GM19397 (cell line): ENCODE results near the gene ACTR3C.

Experiments used
- ATAC-seq: cut with Tn5 transposase; IDR thresholded peaks from one replicate; pipeline ENCODE4 v1.9.1; 2021; ENCODE audit warnings: mild to moderate bottlenecking, moderate library complexity; ENCODE audit not compliant: unreplicated experiment

The ACTR3C gene

GRCh38 chr7:150359622-150360362 is 36.4 kb upstream of the ACTR3C start:
- ATAC-seq: no peak

GRCh38 chr7:150358988-150359621 is 35.8 kb upstream of the ACTR3C start:
- no peak for ATAC-seq

GRCh38 chr7:150358433-150358832 is 35.1 kb upstream of the ACTR3C start:
- no peak for ATAC-seq

- ATAC-seq: peak; percentile 22
Observed at GRCh38 chr7:150357771-150358427, 34.6 kb upstream of the ACTR3C start.

GRCh38 chr7:150357270-150357669 is 33.9 kb upstream of the ACTR3C start:
- peak; percentile 76 for ATAC-seq

- ATAC-seq: no peak
Observed at GRCh38 chr7:150356265-150356897, 33.0 kb upstream of the ACTR3C start.

GRCh38 chr7:150355666-150356059 is 32.3 kb upstream of the ACTR3C start:
- ATAC-seq: no peak

- ATAC-seq: no peak
Observed at GRCh38 chr7:150351587-150352194, 28.3 kb upstream of the ACTR3C start.

- no peak for ATAC-seq
Observed at GRCh38 chr7:150346922-150347321, 23.6 kb upstream of the ACTR3C start.

- ATAC-seq: no peak
Observed at GRCh38 chr7:150345012-150345411, 21.7 kb upstream of the ACTR3C start.

- no peak for ATAC-seq
Observed at GRCh38 chr7:150344299-150344698, 21.0 kb upstream of the ACTR3C start.

- ATAC-seq: no peak
Observed at GRCh38 chr7:150343225-150343624, 19.9 kb upstream of the ACTR3C start.

GRCh38 chr7:150342121-150342408 is 18.7 kb upstream of the ACTR3C start:
- ATAC-seq: no peak

- no peak for ATAC-seq
Observed at GRCh38 chr7:150341263-150342120, 18.1 kb upstream of the ACTR3C start, which contains the start of gene RARRES2. Gene RARRES2, minus strand, starts transcription at chr7:150341629. Its CDS starts 1,020 bp downstream, at chr7:150340609.

GRCh38 chr7:150340875-150341262 is 17.5 kb upstream of the ACTR3C start:
- no peak for ATAC-seq

GRCh38 chr7:150340024-150340749 is 16.8 kb upstream of the ACTR3C start:
- ATAC-seq: no peak

- ATAC-seq: no peak
Observed at GRCh38 chr7:150339409-150339809, 16.1 kb upstream of the ACTR3C start.

- no peak for ATAC-seq
Observed at GRCh38 chr7:150338166-150338829, 15.0 kb upstream of the ACTR3C start.

- no peak for ATAC-seq
Observed at GRCh38 chr7:150337659-150338081, 14.3 kb upstream of the ACTR3C start.
